ENCODE measurements around the gene SIRPB2. TPM values are rescaled to one million over a fixed set of nuclear protein-coding genes. Genes with fewer than 3 reads are reported as not detected.

Gene SIRPB2
- total RNA-seq, 2 donors from 2014 or later = not detected

- no peaks in the 10 kb centered on the region for H3K4me1 ChIP-seq (ENCODE audit: control insufficient read depth, insufficient read depth, low read length)
- H3K36me3 ChIP-seq (ENCODE audit: control insufficient read depth, insufficient read depth, low read length) = no peaks in the 10 kb centered on the region
- H3K36me3 Mint-ChIP-seq (ENCODE audit: low read depth) = no peaks in the 10 kb centered on the region
- peaks cover 14% of the 10 kb centered on the region for H3K27me3 ChIP-seq (ENCODE audit: control insufficient read depth, insufficient read depth, low read length, poor library complexity, severe bottlenecking)
- no peak overlapping the region for H3K27ac Mint-ChIP-seq
- no peak overlapping the region for H3K4me3 ChIP-seq (ENCODE audit: low read length)
- H3K27ac ChIP-seq (ENCODE audit: low read depth, low read length) = no peak overlapping the region
- TF ChIP-seq, protein P1, sequence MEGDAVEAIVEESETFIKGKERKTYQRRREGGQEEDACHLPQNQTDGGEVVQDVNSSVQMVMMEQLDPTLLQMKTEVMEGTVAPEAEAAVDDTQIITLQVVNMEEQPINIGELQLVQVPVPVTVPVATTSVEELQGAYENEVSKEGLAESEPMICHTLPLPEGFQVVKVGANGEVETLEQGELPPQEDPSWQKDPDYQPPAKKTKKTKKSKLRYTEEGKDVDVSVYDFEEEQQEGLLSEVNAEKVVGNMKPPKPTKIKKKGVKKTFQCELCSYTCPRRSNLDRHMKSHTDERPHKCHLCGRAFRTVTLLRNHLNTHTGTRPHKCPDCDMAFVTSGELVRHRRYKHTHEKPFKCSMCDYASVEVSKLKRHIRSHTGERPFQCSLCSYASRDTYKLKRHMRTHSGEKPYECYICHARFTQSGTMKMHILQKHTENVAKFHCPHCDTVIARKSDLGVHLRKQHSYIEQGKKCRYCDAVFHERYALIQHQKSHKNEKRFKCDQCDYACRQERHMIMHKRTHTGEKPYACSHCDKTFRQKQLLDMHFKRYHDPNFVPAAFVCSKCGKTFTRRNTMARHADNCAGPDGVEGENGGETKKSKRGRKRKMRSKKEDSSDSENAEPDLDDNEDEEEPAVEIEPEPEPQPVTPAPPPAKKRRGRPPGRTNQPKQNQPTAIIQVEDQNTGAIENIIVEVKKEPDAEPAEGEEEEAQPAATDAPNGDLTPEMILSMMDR (conservative IDR thresholded peaks at IDR 0.05) = no peak
- no peaks in the 10 kb centered on the region for H3K9me3 Mint-ChIP-seq
- WGBS, 2 experiments (ENCODE audit: insufficient coverage in 1 of 2, insufficient read length in 1 of 2) = 83 to 97% methylated on average over 1 to 2 of the region's 2 CpGs
- peaks cover 9% of the 10 kb centered on the region for H3K9me3 ChIP-seq (ENCODE audit: control insufficient read depth, low read length)
- H3K9ac ChIP-seq (ENCODE audit: extremely low read depth, low read length, poor library complexity, severe bottlenecking) = no peak overlapping the region
- H3K27me3 Mint-ChIP-seq (ENCODE audit: insufficient read depth) = peaks cover 35% of the 10 kb centered on the region
- no peak overlapping the region for H3K4me3 Mint-ChIP-seq
- H3K4me1 Mint-ChIP-seq = no peaks in the 10 kb centered on the region
- DNase-seq = no peak
These were observed 831 bp upstream of the SIRPB2 start for GRCh38 chr20:1491860-1492642.

DNA sequence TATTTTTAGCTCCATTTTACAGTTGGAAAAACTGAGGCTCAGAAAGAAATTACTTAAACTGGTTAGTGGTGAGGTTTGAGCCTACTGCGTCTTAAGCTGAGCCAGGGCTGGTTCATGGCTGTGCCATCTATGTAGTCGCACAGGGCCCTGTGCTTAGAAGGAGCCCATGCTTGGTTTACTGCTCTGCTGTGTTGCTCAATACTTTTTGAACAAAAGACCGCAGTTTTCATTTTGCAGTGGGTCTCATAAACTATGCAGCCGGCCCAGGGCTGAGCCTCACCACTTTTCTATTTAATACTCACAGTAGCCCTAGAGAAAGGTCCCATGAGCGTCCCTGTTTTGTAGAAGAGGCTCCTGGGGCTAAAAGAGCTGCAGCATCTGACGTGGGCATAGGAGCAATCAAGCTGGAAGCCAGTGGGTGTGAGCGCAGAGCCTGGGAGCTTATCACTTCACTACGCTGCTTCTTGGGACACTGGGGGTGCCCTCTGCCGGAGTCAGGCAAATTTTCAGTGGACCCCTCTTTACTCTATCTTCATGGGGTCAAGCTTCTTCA, 501 bp downstream of the SIRPB2 start:
- H3K27me3 ChIP-seq (ENCODE audit: control insufficient read depth, insufficient read depth, low read length, poor library complexity, severe bottlenecking) = peaks cover 14% of the 10 kb centered on the region
- peaks cover 9% of the 10 kb centered on the region for H3K9me3 ChIP-seq (ENCODE audit: control insufficient read depth, low read length)
- no peak overlapping the region for H3K27ac Mint-ChIP-seq
- no peaks in the 10 kb centered on the region for H3K4me1 ChIP-seq (ENCODE audit: control insufficient read depth, insufficient read depth, low read length)
- no peak overlapping the region for H3K4me3 Mint-ChIP-seq
- 93 to 95% methylated on average over 6 to 9 of the region's 9 CpGs for WGBS, 2 experiments (ENCODE audit: insufficient coverage in 1 of 2, insufficient read length in 1 of 2)
- no peaks in the 10 kb centered on the region for H3K4me1 Mint-ChIP-seq
- no peaks in the 10 kb centered on the region for H3K36me3 Mint-ChIP-seq (ENCODE audit: low read depth)
- no peak for DNase-seq
- H3K9me3 Mint-ChIP-seq = no peaks in the 10 kb centered on the region
- H3K4me3 ChIP-seq (ENCODE audit: low read length) = no peak overlapping the region
- peaks cover 31% of the 10 kb centered on the region for H3K27me3 Mint-ChIP-seq (ENCODE audit: insufficient read depth)
- TF ChIP-seq, protein P1 (conservative IDR thresholded peaks at IDR 0.05) = no peak
- no peaks in the 10 kb centered on the region for H3K36me3 ChIP-seq (ENCODE audit: control insufficient read depth, insufficient read depth, low read length)
- H3K9ac ChIP-seq (ENCODE audit: extremely low read depth, low read length, poor library complexity, severe bottlenecking) = no peak overlapping the region
- no peak overlapping the region for H3K27ac ChIP-seq (ENCODE audit: low read depth, low read length)

DNA sequence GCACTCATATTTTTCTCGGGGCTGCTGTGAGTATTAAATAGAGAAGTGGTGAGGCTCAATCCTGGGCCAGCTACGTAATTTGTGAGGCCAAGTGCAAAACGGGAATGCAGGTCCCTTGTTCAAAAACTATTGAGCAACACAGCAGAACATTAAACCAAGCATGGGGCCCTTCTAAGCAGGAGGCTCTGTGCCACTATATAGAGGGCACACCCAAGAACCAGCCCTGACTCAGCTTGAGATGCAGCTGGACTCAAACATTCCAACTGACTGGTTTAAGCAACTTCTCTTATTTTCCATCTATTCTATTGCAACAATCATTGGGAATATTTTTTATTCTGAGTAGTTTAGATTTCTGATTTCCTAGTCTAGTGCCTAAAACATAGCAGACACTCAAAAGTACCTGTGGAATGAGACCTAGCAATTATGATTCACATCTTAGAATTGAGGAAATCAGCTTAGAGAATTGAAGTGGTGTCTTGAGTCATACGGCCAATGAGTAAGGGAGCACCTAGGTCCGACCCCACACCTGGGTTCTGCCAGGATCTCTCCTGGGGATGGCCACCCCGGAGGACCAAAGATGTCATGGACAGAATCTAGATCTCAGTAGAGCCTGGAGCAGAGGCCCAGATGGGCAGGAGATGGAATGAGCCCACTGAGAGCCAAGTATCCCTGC, 1.3 kb downstream of the SIRPB2 start:
- WGBS, 2 experiments (ENCODE audit: insufficient coverage in 1 of 2, insufficient read length in 1 of 2) = 89 to 96% methylated on average over 4 to 6 of the region's 6 CpGs
- H3K4me1 Mint-ChIP-seq = no peaks in the 10 kb centered on the region

More for the DNA sequence above, 1.3 kb downstream of the SIRPB2 start:
- no peak overlapping the region for H3K27ac ChIP-seq (ENCODE audit: low read depth, low read length)
- H3K27me3 Mint-ChIP-seq (ENCODE audit: insufficient read depth) = peaks cover 26% of the 10 kb centered on the region
- no peaks in the 10 kb centered on the region for H3K36me3 ChIP-seq (ENCODE audit: control insufficient read depth, insufficient read depth, low read length)
- peaks cover 9% of the 10 kb centered on the region for H3K9me3 ChIP-seq (ENCODE audit: control insufficient read depth, low read length)
- no peak overlapping the region for H3K9ac ChIP-seq (ENCODE audit: extremely low read depth, low read length, poor library complexity, severe bottlenecking)
- H3K4me1 ChIP-seq (ENCODE audit: control insufficient read depth, insufficient read depth, low read length) = no peaks in the 10 kb centered on the region
- no peak for DNase-seq
- H3K9me3 Mint-ChIP-seq = no peaks in the 10 kb centered on the region
- H3K4me3 Mint-ChIP-seq = no peak overlapping the region
- H3K27me3 ChIP-seq (ENCODE audit: control insufficient read depth, insufficient read depth, low read length, poor library complexity, severe bottlenecking) = peaks cover 14% of the 10 kb centered on the region
- TF ChIP-seq, protein P1 (conservative IDR thresholded peaks at IDR 0.05) = no peak
- no peak overlapping the region for H3K4me3 ChIP-seq (ENCODE audit: low read length)
- H3K27ac Mint-ChIP-seq = no peak overlapping the region
- H3K36me3 Mint-ChIP-seq (ENCODE audit: low read depth) = no peaks in the 10 kb centered on the region
